ENCODE data around the gene SLC41A3.

GRCh38 chr3:126119008-126119675, 35.2 kb upstream of the SLC41A3 start:
- TF ChIP-seq ZBTB33 (IDR thresholded peaks at IDR 0.05) (no peak), CTCF (IDR thresholded peaks at IDR 0.05; ENCODE audit: low read depth, low read length, missing input control) (no peak), MAX (IDR thresholded peaks at IDR 0.05) (no peak), YY1 (IDR thresholded peaks at IDR 0.05) (no peak), REST (IDR thresholded peaks at IDR 0.05) (no peak), ATF3 (IDR thresholded peaks at IDR 0.05) (no peak), TAF1 (conservative IDR thresholded peaks at IDR 0.05) (no peak)

All from liver (tissue), 3 donors.